Measurements from ENCODE around the gene BRD7.

Gene BRD7

DNA sequence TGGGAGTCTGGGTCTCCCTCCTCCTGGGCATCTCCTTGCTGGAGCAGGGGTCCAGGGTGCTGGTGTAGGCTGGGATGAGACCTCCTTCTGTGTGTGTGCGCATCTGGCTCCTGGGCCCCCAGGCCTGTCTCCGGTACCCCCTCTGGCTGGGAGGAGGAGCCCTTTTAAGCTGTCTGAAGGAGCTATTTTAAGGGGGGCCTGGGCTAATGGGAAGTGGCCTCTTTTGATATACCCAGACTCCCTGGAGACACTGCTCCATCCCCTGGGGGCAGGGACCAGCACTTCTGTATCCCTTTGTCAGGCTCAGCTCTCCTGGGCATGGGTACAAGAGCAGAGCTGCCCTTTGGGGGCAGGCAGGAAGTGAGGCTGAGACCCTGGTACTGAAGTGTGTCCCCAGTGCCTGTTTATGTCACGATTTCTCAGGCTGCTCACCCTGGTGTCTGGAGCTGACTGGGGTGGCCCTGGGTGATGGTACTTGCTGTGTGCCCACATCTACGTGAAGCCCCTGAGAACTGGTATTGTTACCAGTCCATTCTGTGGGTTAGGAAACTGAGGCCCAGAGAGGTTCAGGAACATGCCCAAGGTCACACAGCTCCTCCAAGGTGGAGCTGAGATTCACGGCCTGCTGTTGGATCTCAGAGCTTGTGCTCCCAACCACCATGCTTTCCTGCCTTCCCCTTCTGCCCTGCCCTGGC, 96.0 kb downstream of the BRD7 start:
- DNase-seq (ENCODE audit: low read depth in 3 of 3): no peak

GRCh38 chr16:50272111-50272571, 96.6 kb downstream of the BRD7 start:
- no peak for DNase-seq (ENCODE audit: low read depth in 3 of 3)

DNA sequence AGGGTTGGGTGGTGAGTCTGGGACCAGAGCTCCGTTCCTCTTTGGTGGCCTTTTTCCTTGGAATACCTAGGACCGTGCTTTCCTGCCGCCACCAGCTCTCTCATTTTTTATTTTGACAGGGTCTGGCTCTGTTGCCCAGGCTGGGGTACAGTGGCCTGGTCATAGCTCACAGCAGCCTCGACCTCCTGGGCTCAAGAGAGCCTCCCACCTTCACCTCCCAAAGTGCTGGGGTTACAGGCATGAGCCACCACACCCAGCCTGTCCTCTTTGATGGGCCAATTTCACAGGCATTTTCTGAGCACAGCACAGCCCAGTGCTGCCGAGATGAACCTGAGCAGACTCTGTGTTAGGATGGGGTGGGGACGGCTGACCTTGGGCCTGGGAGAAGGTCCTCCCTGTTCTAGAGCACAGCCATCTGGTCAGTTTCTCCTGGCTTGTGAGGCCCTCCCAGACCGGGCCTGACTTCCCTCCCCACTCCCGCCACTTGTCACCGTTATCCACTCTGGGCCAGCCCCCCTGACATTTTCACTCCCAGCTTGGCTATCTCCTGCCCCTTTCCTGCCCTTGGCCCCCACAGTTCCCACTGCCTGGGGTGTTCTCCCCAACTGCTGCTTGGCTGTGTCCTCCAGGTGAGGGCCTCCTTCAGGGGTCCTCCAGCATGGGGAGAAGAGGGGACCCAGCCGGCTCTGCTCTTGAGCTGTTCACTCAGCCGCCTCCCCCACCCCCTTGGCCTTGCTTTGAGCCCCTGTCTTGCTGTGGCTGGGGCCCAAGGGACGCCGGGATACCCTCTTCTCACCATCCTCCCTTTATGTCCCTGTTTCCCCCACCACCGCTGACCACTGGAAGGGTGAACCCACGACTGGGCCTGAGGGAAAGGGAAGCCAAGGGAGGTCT, 97.4 kb downstream of the BRD7 start:
- DNase-seq (ENCODE audit: low read depth in 3 of 3): no peak

- DNase-seq (ENCODE audit: low read depth in 3 of 3): no peak
These were observed 98.2 kb downstream of the BRD7 start for GRCh38 chr16:50270510-50271147.

- no peak for DNase-seq (ENCODE audit: low read depth in 3 of 3)
These were observed 98.8 kb downstream of the BRD7 start for GRCh38 chr16:50269769-50270509.

GRCh38 chr16:50269061-50269705, 99.6 kb downstream of the BRD7 start:
- DNase-seq (ENCODE audit: low read depth in 3 of 3): no peak

- DNase-seq (ENCODE audit: low read depth in 3 of 3): no peak
These were observed 100.4 kb downstream of the BRD7 start for GRCh38 chr16:50268352-50268751.

DNA sequence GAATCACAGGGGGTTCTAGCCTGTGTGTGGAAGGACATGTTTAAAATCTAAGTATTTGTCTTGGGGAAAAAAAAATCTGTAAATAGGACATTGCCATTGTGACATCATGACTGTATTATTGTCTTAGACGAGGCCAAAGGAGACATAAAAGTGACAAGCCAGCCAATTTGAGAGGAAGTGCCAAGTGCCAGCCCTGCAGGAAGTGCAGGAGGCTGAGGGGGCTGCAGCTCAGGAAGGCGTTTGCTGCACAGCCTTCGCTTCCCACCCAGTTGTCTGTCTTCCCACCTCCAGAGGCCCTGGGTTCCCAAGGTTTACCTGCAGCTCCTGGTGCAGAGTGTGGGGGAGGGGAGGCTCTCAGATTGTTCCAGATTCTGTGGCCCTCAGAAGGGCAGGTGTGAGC, 101.1 kb downstream of the BRD7 start:
- DNase-seq (ENCODE audit: low read depth in 3 of 3): no peak

DNA sequence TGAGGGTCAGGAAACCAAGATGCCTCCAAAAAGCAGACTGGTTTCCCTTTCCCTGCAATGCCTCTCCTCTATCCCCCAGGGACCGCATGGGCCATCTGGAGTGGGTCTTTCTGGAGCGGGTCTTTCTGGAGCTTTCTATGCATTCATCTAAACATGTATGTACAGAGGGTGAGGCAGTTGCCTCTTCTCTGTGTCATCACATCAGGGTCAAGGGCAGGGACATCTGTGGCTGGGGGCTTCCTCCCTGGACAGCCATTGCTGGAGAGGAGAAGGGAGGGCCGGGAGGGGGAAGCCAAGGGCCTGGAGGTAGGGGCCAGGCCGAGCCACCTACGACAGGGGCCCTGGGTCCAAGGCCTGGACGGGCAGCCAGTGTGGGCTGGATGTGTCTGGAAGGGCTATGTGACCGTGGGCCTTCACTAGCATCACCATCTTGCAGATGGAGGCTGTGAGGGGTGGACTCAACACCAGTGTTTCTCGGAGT, 101.6 kb downstream of the BRD7 start:
- DNase-seq (ENCODE audit: low read depth in 3 of 3): no peak

- peak; percentile 69 to 88 (median 72) for DNase-seq (ENCODE audit: low read depth in 3 of 3)
These were observed 102.3 kb downstream of the BRD7 start, which contains the start of gene ADCY7 for GRCh38 chr16:50266337-50267091. ADCY7 (plus strand) TSS chr16:50266551; CDS start chr16:50288180, 21,629 bp downstream.
